Myocyte (in vitro differentiated cells): ENCODE data around the gene FAM168B. TPM values are rescaled to one million over a fixed set of nuclear protein-coding genes. Genes with fewer than 3 reads are reported as not detected.
"Not testable (repeated sequence)": the region's sequence is repeated elsewhere in the genome, so short reads cannot be mapped to it uniquely, and the experiment has no call there.

ENCODE experiments used
- DNase-seq: peaks from one replicate; pipeline ENCODE4 v3.0.0-alpha.2; 2012; ENCODE audit warnings: low read depth
- total RNA-seq: library from RNA; depleted of rRNA; stranded (reverse); fragments of >200 nt; gene quantifications from 2 replicates; pipeline ENCODE4 v1.2.3, GENCODE V29; 2014

Gene FAM168B
- total RNA-seq, 1 donor from 2014 or later = 168 TPM

GRCh38 chr2:131103165-131103564, 9.9 kb upstream of the FAM168B start:
- DNase-seq = no peak

- no peak for DNase-seq
Observed at GRCh38 chr2:131094463-131095281, 1.4 kb upstream of the FAM168B start.

DNA sequence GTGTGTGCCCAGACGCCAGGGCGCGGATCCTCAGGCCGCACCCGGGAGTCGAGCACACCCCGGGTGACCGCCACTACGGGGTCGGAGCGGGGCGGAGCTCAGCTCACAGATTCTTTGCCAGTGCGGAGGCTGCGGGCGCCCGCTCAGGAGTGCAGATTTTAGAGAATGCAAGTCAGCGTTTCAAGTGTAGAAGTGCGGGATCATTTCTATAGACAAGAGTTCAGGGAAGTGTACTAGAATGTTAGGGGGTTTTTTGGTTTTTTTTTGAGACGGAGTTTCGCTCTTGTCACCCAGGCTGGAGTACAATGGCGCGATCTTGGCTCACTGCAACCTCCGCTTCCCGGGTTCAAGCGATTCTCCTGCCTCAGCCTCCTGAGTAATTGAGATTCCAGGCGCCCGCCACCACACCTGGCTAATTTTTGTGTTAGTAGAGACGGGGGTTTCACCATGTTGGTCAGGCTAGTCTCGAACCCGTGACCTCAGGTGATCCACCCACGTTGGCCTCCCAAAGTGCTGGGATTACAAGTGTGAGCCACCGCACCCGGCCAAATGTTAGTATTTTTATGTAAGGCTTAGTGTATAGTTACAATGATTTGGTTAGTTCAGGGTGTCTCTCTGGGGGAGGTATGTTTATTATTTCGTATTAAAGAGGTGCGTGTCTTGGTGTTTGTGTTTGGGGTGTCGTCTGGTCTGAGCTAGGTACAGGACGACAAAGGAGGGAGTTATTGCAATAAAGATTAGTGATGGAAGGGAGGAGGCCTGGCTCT, 619 bp upstream of the FAM168B start:
- no peak for DNase-seq

- DNase-seq = no peak
Observed at GRCh38 chr2:131092458-131093005, 728 bp downstream of the FAM168B start.

GRCh38 chr2:131085646-131086045, 7.6 kb downstream of the FAM168B start:
- peak; percentile 37 for DNase-seq

DNA sequence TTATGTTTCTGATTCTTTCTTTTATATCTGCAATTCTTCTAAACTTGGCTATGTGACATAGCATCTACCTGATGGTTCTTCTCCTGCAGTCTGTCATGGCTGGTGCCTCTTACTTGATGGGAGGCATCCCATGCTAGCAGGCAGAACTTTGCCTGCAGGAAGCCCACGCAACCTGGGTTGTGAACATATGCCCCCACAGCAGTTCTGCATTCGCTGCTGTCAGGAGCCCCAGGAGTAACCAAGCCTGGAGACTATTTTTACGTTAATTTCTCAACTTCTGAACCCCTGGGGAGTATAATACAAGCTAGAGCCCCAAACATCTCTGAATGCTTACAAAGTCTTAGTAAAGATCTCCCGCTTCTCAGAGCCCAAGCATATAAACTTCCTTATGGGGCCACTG, 12.1 kb downstream of the FAM168B start:
- DNase-seq = no peak

GRCh38 chr2:131079931-131080330, 13.3 kb downstream of the FAM168B start:
- not testable (repeated sequence) for DNase-seq

- no peak for DNase-seq
Observed at GRCh38 chr2:131077966-131078365, 15.3 kb downstream of the FAM168B start.

DNA sequence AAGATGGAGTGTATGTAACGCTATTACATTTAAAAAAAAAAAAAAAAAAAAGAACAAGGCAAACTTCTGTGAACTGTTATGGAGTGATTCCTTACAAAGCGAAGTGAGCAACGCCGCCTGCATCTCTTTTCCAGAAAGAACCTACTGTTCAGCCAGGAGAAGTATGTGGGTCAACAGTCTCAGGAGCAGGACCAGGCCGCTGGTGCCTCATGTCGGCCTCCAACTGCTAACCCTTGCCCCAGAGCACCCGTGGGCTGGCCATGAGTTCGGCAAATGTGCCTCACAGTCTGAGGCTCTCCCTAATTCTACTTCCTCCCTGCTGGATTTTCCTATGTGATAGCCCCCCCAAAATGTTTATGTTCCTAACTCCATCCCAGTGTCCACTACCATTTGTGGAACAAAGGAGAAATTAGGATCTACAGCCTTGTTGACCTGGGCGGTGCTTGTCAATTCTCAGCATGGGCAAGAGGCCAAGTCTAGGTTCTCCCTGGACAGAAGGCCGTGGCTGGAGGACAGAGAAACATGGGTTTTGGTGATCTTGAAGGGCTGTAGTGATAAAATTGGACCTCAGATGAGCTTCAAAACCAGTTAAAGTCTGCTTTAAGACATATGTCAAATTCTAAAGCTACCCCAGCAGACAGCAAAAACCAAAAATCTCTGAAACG, 15.9 kb downstream of the FAM168B start:
- no peak for DNase-seq

- no peak for DNase-seq
Observed at GRCh38 chr2:131076707-131077106, 16.6 kb downstream of the FAM168B start.

DNA sequence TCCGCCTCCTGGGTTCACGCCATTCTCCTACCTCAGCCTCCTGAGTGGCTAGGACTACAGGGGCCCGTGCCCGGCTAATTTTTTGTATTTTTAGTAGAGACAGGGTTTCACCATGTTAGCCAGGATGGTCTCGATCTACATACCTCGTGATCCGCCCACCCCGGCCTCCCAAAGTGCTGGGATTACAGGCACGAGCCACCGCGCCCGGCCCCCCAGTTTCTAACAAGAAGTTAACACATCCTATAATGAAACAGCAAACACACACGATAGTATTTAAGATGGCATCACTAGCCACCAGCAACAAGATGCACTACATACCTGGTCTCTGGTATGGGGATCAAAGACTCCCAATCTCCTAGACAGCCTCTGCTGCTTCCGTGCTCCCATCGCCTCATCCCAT, 17.7 kb downstream of the FAM168B start:
- DNase-seq = not testable (repeated sequence)

DNA sequence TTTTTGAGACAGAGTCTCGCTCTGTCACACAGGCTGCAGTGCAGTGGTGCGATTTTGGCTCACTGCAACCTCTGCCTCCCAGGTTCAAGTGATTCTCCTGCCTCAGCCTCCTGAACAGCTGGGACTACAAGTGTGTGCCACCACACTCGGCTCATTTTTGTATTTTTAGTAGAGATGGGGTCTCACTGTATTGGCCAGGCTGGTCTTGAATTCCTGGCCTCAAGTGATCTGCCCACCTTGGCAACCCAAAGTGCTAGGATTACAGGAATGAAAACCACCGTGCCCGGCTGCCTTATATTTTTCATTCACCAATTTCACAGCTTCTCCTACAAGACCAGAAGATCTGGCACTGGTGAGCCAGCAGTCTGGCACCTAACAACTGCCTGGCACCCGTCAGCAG, 25.1 kb downstream of the FAM168B start:
- DNase-seq = not testable (repeated sequence)

GRCh38 chr2:131067465-131068125, 25.7 kb downstream of the FAM168B start:
- DNase-seq = no peak

GRCh38 chr2:131064589-131065512, 28.4 kb downstream of the FAM168B start:
- no peak for DNase-seq

- no peak for DNase-seq
Observed at GRCh38 chr2:131063501-131064283, 29.6 kb downstream of the FAM168B start.

DNA sequence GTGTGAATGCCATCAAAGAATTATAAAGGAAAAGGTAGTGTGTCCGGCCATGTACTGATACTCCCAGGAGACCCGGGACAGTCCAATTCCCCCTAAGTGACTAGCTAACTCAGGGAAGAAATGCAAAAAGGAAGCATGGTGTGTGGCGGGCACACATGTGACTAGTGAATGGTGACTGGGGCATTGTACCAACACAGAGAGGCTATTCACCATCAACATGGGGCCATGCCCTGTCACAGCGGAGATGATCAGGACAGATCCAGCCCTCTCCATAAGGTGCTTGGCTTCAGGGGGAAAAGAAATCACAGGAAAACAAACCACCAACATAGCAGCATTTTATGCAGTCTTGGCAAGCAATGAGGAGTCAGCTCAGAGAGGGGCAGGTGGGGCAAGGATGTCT, 34.3 kb downstream of the FAM168B start:
- no peak for DNase-seq

DNA sequence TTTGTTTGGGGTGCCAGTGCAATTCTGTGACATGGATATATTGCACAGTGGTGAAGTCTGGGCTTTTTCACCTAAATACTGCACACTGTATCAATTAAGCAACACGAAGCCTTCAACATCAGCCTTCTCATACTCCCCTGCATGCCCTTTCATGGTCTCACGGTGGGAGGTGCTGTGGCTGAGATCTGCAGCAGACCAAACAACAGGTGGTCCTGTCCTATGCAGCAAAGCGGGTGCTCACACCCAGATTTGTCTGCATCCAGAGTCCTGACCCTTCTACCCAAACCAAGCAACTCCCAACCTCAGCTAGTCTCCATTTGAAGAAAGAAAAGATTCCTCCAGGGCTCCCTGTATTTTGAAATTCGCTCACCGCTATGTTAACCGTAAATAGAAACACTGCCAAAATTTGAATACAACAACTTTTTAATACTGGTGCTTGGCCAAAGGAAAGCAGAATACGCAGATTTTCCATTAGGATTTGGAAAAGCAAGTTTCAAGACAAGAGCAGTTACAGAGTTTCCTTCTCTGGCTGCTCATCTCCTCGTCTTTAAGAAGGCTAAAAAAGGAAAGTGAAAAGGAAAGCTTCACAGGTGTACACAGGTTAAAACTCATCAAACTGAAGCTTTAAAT, 34.9 kb downstream of the FAM168B start:
- DNase-seq = peak; percentile 34

DNA sequence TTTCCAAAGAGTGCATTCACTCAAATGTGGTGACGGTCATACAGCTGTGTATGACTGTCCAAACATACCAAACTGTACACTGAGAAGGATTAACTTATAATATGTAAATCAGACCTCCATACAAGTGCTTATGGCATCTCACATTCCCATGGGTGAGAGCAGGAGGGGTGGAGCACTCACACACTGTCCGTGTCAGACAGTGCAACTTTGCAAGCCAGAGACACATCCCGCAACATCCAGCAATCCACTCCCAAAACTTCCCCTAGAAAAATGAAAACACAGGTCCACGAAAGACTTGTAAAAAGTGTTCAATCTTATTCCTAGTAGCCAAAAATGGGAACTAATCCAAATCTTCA, 36.4 kb downstream of the FAM168B start:
- DNase-seq = no peak
